ENCODE data around the gene CCDC17.
A peak's percentile ranks its signal among the peaks of the same experiment; 100 is the strongest.
"Not testable (repeated sequence)": the region's sequence is repeated elsewhere in the genome, so short reads cannot be mapped to it uniquely, and the experiment has no call there.

Gene CCDC17

DNA sequence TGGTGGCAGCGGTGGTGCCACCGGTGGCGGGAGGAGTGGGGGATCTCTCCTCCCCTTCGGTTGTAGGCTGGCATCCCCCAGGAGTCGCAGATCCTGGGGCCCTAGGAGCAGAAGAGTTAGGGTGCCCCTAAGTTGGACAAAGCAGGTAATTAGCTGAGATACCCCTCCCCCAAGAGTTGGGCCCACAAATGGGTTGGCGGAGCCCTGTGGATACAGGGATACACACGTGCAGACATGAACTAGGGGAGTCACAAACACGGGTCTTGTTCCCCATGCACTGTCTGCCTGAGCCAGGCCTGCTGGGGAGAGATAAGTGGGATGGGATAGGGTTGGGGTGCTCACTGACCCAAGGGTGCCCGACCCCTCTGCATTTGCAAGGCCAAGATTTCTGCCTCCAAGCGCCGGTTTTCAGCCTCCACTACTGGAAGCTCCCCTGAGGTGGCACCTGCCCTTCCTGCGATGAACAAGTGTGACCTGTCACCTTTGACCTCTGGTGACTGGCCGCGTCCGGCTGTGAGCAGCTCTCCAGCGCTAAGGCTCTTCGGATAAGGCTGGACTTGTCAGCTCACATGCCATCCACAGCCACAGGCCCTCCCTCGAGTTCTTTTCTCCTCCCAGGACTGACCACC lies 1.8 kb downstream of the CCDC17 start:
- no peak for DNase-seq (ENCODE audit: low read depth in 2 of 3, low spot score in 2 of 3)

DNA sequence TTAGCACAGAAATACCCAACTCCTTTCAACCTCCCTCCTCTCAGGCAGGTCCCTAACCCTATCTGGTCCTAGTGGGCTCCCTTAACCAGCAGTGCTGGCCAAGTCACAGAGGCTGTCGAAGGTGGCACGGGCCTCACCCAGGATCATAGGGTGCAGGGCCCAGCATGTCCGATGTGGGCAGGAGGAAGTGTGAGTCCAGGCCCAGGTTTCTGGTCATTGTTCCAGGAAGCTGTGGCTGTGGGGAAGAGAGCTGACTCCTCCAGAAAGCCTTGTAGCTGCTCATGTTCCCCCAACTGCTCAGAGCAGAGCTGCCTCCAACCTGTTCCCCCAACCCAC lies 2.4 kb downstream of the CCDC17 start:
- DNase-seq (ENCODE audit: low read depth in 2 of 3, low spot score in 2 of 3), result no peak

DNA sequence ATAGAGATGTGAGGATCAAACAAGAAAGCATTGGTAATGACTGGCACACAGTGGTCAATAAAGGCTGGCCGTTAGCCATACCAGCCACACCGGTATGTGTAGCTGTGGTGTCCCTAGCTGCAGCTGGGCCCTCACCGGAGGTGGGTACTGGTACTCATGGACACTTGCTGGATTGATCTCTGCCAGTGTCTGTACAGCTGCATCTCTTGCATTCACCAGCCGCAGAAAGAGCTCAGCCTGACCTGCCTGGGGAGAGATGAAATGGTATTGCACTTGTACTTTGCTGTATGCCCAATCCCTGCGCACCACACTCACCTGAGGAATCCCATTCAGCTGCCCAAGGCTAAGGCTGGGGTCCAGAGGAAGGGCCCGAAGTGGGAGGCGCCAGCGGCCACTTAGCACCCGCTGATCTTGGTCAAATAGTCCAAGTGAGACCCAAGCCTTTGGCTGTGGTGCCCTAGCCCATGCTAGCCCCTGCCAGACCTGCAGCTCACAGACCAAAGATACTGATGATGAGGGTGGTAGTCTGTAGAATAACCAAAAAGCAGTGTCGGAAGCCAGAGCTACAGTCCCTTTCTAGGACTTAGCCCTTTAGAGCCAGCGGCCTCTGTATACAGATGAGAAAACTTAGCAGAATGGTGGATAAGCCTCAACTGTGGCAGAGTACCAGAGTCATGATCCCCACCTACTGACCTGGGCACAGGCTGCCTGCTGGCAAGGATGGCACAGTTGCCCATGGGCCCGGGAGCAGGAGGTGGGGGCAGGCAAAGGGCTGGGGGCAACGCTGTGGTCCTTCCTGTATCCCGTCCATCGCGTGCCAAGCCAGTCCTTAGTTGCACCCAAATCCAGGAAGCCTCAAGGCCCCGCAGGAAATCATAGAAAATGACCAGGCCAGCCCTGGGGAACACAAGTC lies 3.0 kb downstream of the CCDC17 start:
- DNase-seq (ENCODE audit: low read depth in 2 of 3, low spot score in 2 of 3), result no peak

- DNase-seq (ENCODE audit: low read depth in 2 of 3, low spot score in 2 of 3), result no peak
These were observed 4.5 kb downstream of the CCDC17 start for GRCh38 chr1:45619149-45619921.

- no peak for DNase-seq (ENCODE audit: low read depth in 2 of 3, low spot score in 2 of 3)
These were observed 6.2 kb downstream of the CCDC17 start for GRCh38 chr1:45617618-45618017.

- no peak for DNase-seq (ENCODE audit: low read depth in 2 of 3, low spot score in 2 of 3)
These were observed 8.0 kb downstream of the CCDC17 start for GRCh38 chr1:45615885-45616284.

DNA sequence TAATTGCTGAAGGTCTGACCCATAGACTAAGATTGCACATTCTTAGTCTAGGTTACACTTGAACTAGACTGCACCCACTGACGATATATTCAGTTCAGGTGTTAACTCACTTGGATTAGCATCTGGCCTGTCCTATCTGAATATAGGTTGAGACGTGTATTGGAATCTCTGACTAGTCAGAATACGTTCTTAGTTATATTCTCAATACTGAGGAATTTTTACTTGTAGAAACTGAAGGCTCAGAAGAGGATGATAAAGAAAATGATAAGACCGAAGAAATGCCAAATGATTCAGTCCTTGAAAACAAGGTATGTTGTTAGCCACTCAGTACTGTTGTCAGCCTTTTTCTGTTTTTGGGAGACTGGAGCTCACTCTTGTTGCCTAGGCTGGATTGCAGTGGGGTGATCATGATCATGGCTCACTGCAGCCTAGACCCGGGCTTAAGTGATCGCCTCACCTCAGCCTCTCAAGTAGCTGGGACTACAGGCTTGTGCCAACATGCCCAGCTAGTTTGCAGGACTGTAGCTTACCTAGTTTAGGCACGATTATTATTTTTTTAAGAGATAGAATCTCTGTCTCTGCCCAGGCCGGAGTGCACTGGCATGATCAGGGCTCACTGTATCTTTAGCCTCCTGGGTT lies 10.8 kb downstream of the CCDC17 start:
- no peak for DNase-seq (ENCODE audit: low read depth in 2 of 3, low spot score in 2 of 3)

- no peak for DNase-seq (ENCODE audit: low read depth in 2 of 3, low spot score in 2 of 3)
These were observed 13.1 kb downstream of the CCDC17 start for GRCh38 chr1:45610589-45611226.

- DNase-seq (ENCODE audit: low read depth in 2 of 3, low spot score in 2 of 3), result no peak
These were observed 15.4 kb downstream of the CCDC17 start for GRCh38 chr1:45608175-45609156.

DNA sequence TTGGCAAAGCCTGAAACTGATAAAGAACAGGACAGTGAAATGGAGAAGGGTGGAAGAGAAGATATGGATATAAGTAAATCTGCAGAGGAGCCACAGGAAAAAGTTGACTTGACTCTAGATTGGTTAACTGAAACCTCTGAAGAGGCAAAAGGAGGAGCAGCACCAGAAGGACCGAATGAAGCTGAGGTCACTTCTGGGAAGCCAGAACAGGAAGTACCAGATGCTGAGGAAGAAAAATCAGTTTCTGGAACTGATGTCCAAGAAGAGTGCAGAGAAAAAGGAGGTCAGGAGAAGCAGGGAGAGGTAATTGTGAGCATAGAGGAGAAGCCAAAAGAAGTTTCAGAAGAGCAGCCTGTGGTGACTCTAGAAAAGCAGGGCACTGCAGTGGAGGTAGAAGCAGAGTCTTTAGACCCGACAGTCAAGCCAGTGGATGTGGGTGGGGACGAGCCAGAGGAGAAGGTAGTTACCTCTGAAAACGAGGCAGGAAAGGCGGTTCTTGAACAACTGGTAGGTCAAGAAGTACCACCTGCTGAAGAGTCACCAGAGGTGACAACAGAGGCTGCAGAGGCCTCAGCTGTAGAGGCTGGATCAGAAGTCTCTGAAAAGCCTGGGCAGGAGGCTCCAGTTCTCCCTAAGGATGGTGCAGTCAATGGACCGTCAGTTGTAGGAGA lies 16.3 kb downstream of the CCDC17 start:
- DNase-seq (ENCODE audit: low read depth in 2 of 3, low spot score in 2 of 3), result no peak

- no peak for DNase-seq (ENCODE audit: low read depth in 2 of 3, low spot score in 2 of 3)
These were observed 19.6 kb downstream of the CCDC17 start for GRCh38 chr1:45604239-45604638.

DNA sequence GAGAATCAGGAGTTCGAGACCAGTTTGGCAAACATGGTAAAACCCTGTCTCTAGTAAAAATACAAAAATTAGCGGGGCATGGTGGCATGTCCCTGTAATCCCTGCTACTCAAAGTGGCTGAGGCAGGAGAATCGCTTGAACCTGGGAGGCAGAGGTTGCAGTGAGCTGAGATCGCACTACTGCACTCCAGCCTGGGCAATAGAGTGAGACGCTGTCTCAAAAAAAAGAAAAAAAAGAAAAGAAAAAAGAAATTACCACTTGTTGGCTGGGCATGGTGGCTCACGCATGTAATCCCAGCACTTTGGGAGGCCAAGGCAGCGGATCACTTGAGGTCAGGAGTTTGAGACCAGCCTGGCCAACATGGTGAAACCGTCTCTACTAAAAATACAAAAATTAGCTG lies 27.1 kb downstream of the CCDC17 start:
- not testable (repeated sequence) for DNase-seq (ENCODE audit: low read depth in 2 of 3, low spot score in 2 of 3)

- no peak for DNase-seq (ENCODE audit: low read depth in 2 of 3, low spot score in 2 of 3)
These were observed 29.4 kb downstream of the CCDC17 start for GRCh38 chr1:45594412-45594811.

DNA sequence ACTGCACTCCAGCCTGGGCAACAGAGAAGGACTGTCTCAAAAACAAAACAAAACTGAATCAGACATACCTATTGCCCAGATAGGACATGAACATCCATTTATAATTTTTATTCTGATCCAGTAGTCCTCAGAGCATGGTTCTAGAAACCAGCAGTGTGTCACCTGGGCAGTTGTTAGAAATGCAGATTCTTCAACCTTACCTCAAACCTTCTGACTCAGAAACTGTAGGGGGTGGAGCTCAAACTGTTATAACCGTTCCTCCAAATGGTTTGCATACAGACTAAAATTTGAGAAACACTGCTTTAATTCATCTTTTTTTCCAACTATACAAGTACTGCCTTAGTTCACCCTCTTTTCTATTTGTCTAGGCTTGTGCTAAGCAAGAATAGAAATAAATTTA lies 34.0 kb downstream of the CCDC17 start:
- no peak for DNase-seq (ENCODE audit: low read depth in 2 of 3, low spot score in 2 of 3)

DNA sequence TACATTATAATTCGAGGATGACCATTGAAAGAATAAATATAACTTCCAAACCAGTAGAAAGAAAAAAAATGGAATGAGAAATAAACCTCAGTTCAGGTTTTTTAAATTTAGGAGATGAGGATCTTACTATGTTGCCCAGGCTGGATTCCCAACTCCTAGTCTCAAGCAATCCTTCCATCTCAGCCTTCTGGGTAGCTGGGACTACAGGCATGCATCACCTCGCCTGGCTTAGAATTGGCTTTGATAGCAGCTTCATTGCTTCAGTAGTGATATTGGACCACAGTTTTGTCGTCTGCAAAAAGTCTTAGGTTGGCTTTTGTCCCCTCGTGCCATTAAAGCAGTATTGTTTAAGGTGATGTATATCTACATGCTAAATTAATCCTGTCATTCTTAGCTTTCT lies 37.1 kb downstream of the CCDC17 start:
- no peak for DNase-seq (ENCODE audit: low read depth in 2 of 3, low spot score in 2 of 3)

DNA sequence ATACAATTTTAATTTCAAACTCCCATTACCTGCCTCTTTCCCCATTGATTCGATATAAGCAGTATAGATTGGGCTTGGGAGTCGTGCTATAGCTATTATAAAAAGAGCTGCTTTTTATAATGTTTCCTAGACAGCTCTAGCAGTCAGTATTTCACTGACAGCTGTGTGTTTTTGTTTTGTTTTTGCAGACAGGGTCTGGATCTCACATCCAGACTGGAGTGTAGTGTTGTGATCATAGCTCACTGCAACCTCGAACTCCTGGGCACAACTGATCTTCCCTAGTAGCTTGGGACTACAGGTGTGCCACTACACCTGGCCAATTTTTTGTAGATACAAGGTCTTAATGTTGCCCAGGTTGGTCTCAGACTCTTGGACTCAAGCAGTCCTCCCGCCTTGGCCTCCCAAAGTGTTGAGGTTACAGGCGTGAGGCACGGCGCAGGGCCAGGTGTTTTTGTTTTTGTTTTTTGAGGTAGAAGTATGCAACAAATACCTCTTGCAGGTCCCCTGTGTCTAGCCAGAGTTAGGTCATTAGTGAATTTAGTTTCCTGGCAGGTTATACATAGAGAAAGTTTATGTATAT lies 38.3 kb downstream of the CCDC17 start:
- no peak for DNase-seq (ENCODE audit: low read depth in 2 of 3, low spot score in 2 of 3)

DNA sequence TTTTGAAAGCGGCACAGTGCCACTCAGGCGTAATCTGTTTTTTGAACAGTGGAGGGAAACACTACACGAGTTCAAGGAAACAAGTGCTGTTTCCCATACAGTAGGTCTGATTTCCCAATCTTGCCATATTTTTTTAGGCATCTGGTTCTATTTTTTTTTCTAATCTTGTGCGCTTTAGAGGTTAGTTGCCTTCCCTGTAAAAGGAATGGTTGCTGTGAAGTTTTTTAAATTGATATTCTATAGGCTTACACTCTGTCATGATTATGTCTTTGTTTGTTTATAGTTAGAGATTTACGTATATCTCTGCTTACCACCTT lies 38.8 kb downstream of the CCDC17 start:
- no peak for DNase-seq (ENCODE audit: low read depth in 2 of 3, low spot score in 2 of 3)

GRCh38 chr1:45584351-45585109 lies 39.3 kb downstream of the CCDC17 start:
- peak; percentile 69 to 80 (median 74) for DNase-seq (ENCODE audit: low read depth in 2 of 3, low spot score in 2 of 3)

All from activated CD8-positive, alpha-beta memory T cell treated with anti-CD3 and anti-CD28 coated beads for 48 hours (primary cell).